IPS-11a (cell line): ENCODE measurements around the gene HIC2.
"Not testable (repeated sequence)": the region's sequence is repeated elsewhere in the genome, so short reads cannot be mapped to it uniquely, and the experiment has no call there.

Experiments
- H3K4me3 ChIP-seq: one replicate; pipeline ENCODE4 v1.5.1; 2013; ENCODE audit warnings: low read depth, low read length, control low read depth

Gene HIC2

DNA sequence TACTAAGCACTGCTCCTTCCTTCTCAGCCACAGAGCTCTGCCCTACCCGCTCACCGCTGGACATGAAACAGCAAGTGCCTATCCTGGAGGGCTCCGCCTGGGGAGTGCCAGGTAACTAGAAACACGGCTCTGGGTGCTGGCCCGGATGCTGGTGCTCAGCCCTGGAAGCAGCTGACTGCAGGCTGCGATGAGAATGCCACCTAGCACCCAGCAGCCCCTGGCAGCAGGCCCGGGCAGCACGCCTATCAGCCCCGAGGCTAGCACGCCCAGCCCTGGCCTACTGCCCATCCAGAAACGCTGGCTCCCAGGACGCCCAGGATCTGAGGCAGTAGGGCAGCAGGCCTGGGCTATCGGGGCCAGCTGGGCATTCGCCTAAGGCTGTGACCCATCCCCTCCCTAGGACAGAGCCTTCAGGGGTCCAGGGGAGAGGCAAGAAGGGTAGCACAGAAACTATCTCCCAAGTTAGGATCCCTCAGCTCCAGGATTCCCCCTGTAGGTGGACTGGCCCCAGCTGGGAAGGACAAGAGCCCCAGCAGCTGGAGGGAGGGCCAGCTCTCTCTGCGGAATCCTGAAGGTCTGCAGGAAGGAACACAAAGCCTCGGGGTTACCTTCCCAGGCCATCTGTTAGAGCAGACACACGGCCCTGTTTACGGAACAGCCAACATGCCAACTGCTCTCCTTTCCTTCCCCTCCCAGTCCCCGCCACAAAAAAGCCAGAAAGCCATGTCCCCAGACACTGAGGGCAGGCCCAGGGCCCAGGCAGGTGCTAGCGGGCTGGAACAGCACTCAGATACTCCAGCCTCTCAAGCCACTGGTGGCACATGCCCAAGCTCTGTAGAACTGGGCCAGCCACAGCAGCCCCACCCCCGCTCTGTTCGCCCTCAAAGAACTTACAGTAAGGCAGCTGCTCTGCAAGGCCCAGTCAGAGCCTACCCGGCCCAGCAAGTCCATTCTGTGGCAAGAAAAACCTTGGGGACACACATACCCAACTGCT is 76.9 kb downstream of the HIC2 start:
- H3K4me3 ChIP-seq: not testable (repeated sequence)

DNA sequence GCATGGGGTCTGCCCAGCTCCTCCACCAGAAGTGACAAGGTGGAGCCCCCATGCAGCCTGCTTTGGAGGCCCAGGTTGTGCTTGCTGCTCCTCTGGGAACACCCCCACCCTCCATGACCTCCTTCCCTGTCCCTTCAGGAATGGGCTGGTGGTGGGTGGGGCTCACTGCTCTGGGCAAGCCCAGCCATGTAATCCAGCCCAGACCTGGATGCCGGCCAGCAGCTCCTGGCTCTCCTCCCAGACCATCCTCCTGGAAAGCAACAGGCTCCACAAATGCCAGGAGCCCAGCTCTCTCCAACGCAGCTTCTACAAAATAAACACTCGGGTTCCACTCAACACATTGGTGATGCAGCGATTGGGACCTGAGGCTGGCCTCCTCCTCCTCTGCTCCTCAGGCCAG is 80.8 kb downstream of the HIC2 start:
- H3K4me3 ChIP-seq: not testable (repeated sequence)

DNA sequence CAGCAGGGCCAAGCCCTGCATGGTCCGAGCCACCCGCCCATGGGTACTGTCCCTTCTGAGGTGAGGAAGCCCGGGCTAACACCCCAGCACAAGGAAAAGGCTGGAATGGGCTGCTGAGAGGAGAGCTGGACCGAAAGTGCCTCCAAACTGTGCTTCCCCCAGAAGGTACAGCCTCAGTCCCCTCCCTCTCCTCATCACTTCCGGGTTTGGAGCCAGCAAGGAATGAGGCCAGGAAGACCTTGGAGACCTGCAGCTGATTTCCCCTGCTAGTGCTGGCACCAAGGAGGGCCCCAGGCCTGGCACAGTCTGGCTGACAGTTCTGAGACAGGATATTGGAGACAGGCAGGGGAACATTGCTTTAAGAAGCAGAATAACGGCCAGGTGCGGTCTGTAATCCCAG is 81.3 kb downstream of the HIC2 start:
- H3K4me3 ChIP-seq: not testable (repeated sequence)

DNA sequence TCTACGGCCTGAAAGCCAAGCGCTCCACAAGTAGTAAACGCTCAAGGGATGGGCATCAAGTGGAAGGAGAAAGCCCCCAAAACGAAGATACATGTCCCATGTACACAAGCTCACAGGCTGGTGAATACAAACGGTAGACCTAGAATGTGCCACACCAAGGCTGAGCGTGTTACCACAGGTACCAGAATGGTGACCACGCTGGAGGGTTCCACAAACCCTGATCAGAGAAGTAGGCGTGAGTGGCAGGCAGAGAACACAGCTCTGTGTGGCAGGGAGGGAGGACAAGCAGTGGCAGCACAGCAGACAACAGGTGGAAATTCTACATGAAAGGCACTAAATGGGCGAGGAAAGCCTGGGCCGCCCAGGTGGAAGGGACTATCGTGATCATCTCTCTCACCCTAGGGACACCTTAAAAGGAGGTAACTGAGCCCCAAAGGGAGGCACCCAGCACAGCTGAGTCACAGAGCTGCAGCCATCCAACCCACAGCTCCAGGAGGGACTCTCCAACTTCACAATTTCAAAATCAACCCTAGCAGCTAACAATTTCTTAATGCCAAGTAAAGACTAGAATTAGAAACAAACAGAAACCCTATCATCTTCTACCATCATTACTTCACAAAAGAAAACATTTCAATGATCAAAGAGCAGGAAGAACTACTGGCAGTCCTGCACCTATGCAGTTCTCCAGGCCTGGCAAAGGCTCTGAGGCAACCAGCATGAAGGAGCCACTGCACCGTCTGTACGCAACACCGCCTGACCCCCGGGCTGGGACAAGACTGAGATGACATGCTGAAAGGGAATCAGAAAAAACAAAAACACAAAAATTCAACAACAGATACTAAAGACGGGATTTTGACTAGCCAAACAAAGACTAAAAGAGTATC is 82.7 kb downstream of the HIC2 start:
- H3K4me3 ChIP-seq: not testable (repeated sequence)
